ENCODE data around the gene ZNF343. TPM values are rescaled to one million over a fixed set of nuclear protein-coding genes. Genes with fewer than 3 reads are reported as not detected.

ZNF343 gene
- total and polyA plus RNA-seq, 10 of the 15 experiments (the other 5 are each of a cell fraction or from before 2014, with no cell fraction given), result 1.3 to 11.1 (median 9.0) TPM

DNA sequence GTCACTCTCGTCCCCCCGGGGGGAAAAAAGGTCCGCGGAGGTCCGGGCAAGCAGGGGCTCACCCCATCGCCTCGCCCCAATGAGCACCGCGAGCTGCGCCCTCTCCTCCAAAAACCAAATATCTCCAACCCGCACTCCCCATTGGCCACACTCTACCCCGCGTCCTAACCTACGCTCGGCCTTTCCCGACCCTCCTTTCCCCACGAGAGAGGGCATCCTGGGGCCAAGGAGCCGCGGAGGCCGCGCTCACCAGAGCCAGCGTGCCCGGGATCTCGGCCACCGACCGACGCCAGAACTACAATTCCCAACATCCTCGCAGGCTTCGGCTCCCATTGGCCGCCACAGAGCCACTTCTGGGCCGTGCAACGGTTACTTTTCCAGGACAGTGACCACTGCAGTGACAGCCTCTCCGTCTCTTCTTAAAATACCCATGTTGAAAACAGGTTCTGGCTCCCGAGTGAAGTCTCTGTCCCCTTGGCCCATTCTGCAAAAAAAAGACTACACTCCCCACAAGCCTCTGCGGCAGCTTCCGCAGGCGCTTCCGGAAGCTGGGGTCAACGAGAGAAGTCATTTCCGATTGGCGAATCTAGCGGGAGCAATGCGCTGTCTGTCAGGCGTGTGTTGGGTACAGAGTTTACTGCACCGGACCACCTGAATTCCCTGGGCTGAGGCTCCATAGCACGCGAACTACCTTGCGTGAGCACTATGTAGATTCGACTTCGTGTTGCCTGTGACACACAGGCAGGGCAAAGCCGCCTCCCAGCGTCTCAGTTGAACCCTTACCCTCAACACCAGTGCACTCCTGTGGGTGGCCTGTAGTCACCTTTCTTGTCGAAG is at the start of gene ZNF343 (continued):
- no peak for TF ChIP-seq ZBTB11 (CRISPR knock-in tag; IDR thresholded peaks at IDR 0.05)
- TF ChIP-seq RAD51 (IDR thresholded peaks at IDR 0.05), result no peak
- no peak for TF ChIP-seq RAD21 (IDR thresholded peaks at IDR 0.05; ENCODE audit: insufficient read depth, low read depth, low read length)
- no peak; the same call in 1 of the 2 replicates for TF ChIP-seq NRF1 (conservative IDR thresholded peaks at IDR 0.05; ENCODE audit: low read depth, low read length)
- no peak for TF ChIP-seq ZNF622 (IDR thresholded peaks at IDR 0.05)
- TF ChIP-seq HCFC1 (IDR thresholded peaks at IDR 0.05; ENCODE audit: low read length), result peak; percentile 90
- TF ChIP-seq SREBF2 (IDR thresholded peaks at IDR 0.05; ENCODE audit: low read length), result peak; percentile 48; the same call in 1 of the 2 replicates
- 0 out of 2 replicates have a peak, but pooled peaks have one; percentile 48 for TF ChIP-seq TAF1 (IDR thresholded peaks at IDR 0.05; ENCODE audit: borderline replicate concordance, low read depth, low read length)
- TF ChIP-seq ZSCAN29 (IDR thresholded peaks at IDR 0.05), result no peak
- no peak for TF ChIP-seq LARP7 (IDR thresholded peaks at IDR 0.05)
- TF ChIP-seq ZNF274 (IDR thresholded peaks at IDR 0.05; ENCODE audit: insufficient read depth, insufficient read length), result no peak
- no peak for TF ChIP-seq HDGF (IDR thresholded peaks at IDR 0.05)
- no peak for TF ChIP-seq FOXM1 (IDR thresholded peaks at IDR 0.05; ENCODE audit: low read depth, low read length)
- TF ChIP-seq CHD1 (IDR thresholded peaks at IDR 0.05; ENCODE audit: low read depth, low read length), result no peak
- TF ChIP-seq TARDBP (IDR thresholded peaks at IDR 0.05; ENCODE audit: borderline replicate concordance), result peak; percentile 86
- 0 out of 2 replicates have a peak, but pooled peaks have one; percentile 64 for TF ChIP-seq PML (IDR thresholded peaks at IDR 0.05; ENCODE audit: low read length)
- peak; percentile 74 for TF ChIP-seq POLR2AphosphoS2 (IDR thresholded peaks at IDR 0.05; ENCODE audit: low read depth, low read length)
- no peak for TF ChIP-seq SIN3A (IDR thresholded peaks at IDR 0.05; ENCODE audit: low read depth, low read length)
- peak; percentile 78; the same call in 1 of the 2 replicates for TF ChIP-seq POLR2AphosphoS5 (IDR thresholded peaks at IDR 0.05; ENCODE audit: low read length)
- no peak for TF ChIP-seq BACH1 (IDR thresholded peaks at IDR 0.05; ENCODE audit: borderline replicate concordance)
- peak; percentile 28; the same call in 1 of the 2 replicates for TF ChIP-seq SMARCA5 (IDR thresholded peaks at IDR 0.05)
- TF ChIP-seq NR2C2 (IDR thresholded peaks at IDR 0.05; ENCODE audit: borderline replicate concordance, control insufficient read depth, insufficient read length, low read depth), result no peak
- TF ChIP-seq E2F8 (IDR thresholded peaks at IDR 0.05; ENCODE audit: low read depth, partially characterized antibody), result peak; percentile 90
- no peak for TF ChIP-seq JUND (IDR thresholded peaks at IDR 0.05; ENCODE audit: low read depth, low read length)
- peak; percentile 24 for TF ChIP-seq RELA (IDR thresholded peaks at IDR 0.05; ENCODE audit: borderline replicate concordance, partially characterized antibody)
- no peak for TF ChIP-seq MTA3 (IDR thresholded peaks at IDR 0.05; ENCODE audit: borderline replicate concordance, low read length)
- TF ChIP-seq NFYB (IDR thresholded peaks at IDR 0.05; ENCODE audit: insufficient read depth, low read depth, low read length), result peak; percentile 81
- TF ChIP-seq YBX1 (IDR thresholded peaks at IDR 0.05), result no peak
